ENCODE measurements around the gene NPHS2. TPM values are rescaled to one million over a fixed set of nuclear protein-coding genes. Genes with fewer than 3 reads are reported as not detected.

The NPHS2 gene
- total and polyA plus RNA-seq, 4 donors, result not detected

GRCh38 chr1:179591253-179591591, 15.5 kb upstream of the NPHS2 start:
- TF ChIP-seq CTCF (IDR thresholded peaks at IDR 0.05; ENCODE audit: control extremely low read depth, extremely low read depth), result no peak
- DNase-seq (no peak), ATAC-seq (ENCODE audit: insufficient read depth, low FRiP score) (no peak)
- peaks cover 0 to 6% (median 0%) of the 10 kb centered on the region in 5 donors for H3K4me1 ChIP-seq (ENCODE audit: control insufficient read depth in 5 of 5, insufficient read depth in 5 of 5, low read length in 5 of 5)
- 25 to 30% methylated on average over 7 of the region's 7 CpGs for WGBS, 2 donors
- no peak overlapping the region for H3K9ac ChIP-seq (ENCODE audit: insufficient read depth in 1 of 2, low read length in 2 of 2)
- peaks cover 0 to 25% (median 0%) of the 10 kb centered on the region in 4 donors for H3K9me3 ChIP-seq (ENCODE audit: control insufficient read depth in 4 of 4, insufficient read depth in 3 of 4, low read length in 3 of 4)
- no peak overlapping the region for H3K27ac ChIP-seq (ENCODE audit: low read depth in 1 of 2, low read length in 1 of 2)
- peaks cover 3 to 29% (median 18%) of the 10 kb centered on the region in 3 donors for H3K27me3 ChIP-seq (ENCODE audit: control insufficient read depth in 3 of 3, insufficient read depth in 3 of 3, low read length in 2 of 3)
- H3K36me3 ChIP-seq (ENCODE audit: control insufficient read depth in 4 of 4, insufficient read depth in 4 of 4, low read length in 4 of 4), result no peaks in the 10 kb centered on the region
- no peak overlapping the region for H3K4me3 ChIP-seq

DNA sequence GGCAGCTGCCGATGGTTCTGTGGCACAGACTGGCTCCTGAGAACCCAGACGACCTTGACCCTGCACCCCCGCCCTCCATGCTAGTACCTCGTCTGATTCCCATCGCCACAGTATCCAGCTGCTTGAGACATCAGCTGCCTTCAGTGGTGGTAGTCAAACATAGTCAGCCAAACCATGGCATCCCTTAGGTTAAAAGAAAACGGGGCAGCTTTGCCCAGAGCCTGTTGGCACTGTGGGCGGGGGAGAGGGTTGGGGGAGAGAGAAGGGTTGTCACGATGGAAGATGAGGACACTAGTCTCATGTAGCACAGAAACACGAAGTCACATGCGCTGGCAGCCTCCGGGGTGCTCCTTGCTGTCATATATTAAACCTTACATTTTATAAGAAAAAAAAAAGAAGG, 14.9 kb upstream of the NPHS2 start:
- no peak for TF ChIP-seq CTCF (IDR thresholded peaks at IDR 0.05; ENCODE audit: control extremely low read depth, extremely low read depth)
- no peak for ATAC-seq (ENCODE audit: insufficient read depth, low FRiP score)
- Histone ChIP-seq H3K4me1 (ENCODE audit: control insufficient read depth in 5 of 5, insufficient read depth in 5 of 5, low read length in 5 of 5) (peaks cover 0 to 7% (median 2%) of the 10 kb centered on the region in 5 donors), H3K27me3 (ENCODE audit: control insufficient read depth in 3 of 3, insufficient read depth in 3 of 3, low read length in 2 of 3) (peaks cover 3 to 29% (median 18%) of the 10 kb centered on the region in 3 donors), H3K36me3 (ENCODE audit: control insufficient read depth in 4 of 4, insufficient read depth in 4 of 4, low read length in 4 of 4) (no peaks in the 10 kb centered on the region), H3K9ac (ENCODE audit: insufficient read depth in 1 of 2, low read length in 2 of 2) (no peak overlapping the region), H3K27ac (ENCODE audit: low read depth in 1 of 2, low read length in 1 of 2) (no peak overlapping the region), H3K9me3 (ENCODE audit: control insufficient read depth in 4 of 4, insufficient read depth in 3 of 4, low read length in 3 of 4) (peaks cover 0 to 25% (median 0%) of the 10 kb centered on the region in 4 donors), H3K4me3 (no peak overlapping the region)
- no peak for DNase-seq
- WGBS, 2 donors, result 86 to 92% methylated on average over 11 of the region's 11 CpGs

- peaks cover 0 to 7% (median 2%) of the 10 kb centered on the region in 5 donors for H3K4me1 ChIP-seq (ENCODE audit: control insufficient read depth in 5 of 5, insufficient read depth in 5 of 5, low read length in 5 of 5)
- no peak for DNase-seq
- H3K9ac ChIP-seq (ENCODE audit: insufficient read depth in 1 of 2, low read length in 2 of 2), result no peak overlapping the region
- H3K9me3 ChIP-seq (ENCODE audit: control insufficient read depth in 4 of 4, insufficient read depth in 3 of 4, low read length in 3 of 4), result peaks cover 0 to 25% (median 0%) of the 10 kb centered on the region in 4 donors
- no peak overlapping the region for H3K27ac ChIP-seq (ENCODE audit: low read depth in 1 of 2, low read length in 1 of 2)
- no peak for TF ChIP-seq CTCF (IDR thresholded peaks at IDR 0.05; ENCODE audit: control extremely low read depth, extremely low read depth)
- no peaks in the 10 kb centered on the region for H3K36me3 ChIP-seq (ENCODE audit: control insufficient read depth in 4 of 4, insufficient read depth in 4 of 4, low read length in 4 of 4)
- ATAC-seq (ENCODE audit: insufficient read depth, low FRiP score), result no peak
- WGBS, 2 donors, result 85 to 93% methylated on average over 4 of the region's 4 CpGs
- H3K27me3 ChIP-seq (ENCODE audit: control insufficient read depth in 3 of 3, insufficient read depth in 3 of 3, low read length in 2 of 3), result peaks cover 3 to 31% (median 18%) of the 10 kb centered on the region in 3 donors
- H3K4me3 ChIP-seq, result no peak overlapping the region
These were observed 13.8 kb upstream of the NPHS2 start for GRCh38 chr1:179589509-179589908.

DNA sequence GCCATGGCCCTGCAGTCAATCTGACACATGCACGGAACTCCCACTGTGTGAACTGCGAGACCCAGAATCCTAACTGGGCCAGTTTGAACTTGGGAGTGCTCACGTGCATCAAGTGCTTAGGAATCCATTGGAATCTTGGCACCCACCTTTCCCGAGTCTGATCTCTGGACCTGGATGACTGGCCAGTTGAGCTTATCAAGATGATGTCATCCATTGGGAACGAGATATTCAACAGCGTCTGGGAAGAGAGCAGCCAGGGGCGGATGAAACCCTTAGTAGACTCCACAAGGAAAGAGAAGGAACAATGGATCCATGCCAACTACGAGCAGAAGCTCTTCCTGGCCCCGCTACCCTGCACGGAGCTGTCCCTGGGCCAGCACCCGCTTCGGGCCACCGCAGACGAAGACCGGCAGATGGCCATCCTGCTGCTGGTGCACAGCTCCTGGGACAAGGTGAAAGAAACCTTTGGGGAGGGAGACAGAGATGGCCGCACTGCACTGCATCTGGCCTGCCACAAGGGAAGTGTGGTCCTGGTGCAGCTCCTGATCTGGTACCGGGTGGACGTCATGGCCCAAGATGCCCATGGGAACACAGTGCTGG, 12.8 kb upstream of the NPHS2 start:
- peaks cover 0 to 25% (median 0%) of the 10 kb centered on the region in 4 donors for H3K9me3 ChIP-seq (ENCODE audit: control insufficient read depth in 4 of 4, insufficient read depth in 3 of 4, low read length in 3 of 4)
- H3K4me3 ChIP-seq, result no peak overlapping the region
- no peak for DNase-seq
- peaks cover 1 to 28% (median 16%) of the 10 kb centered on the region in 3 donors for H3K27me3 ChIP-seq (ENCODE audit: control insufficient read depth in 3 of 3, insufficient read depth in 3 of 3, low read length in 2 of 3)
- H3K27ac ChIP-seq (ENCODE audit: low read depth in 1 of 2, low read length in 1 of 2), result no peak overlapping the region
- H3K36me3 ChIP-seq (ENCODE audit: control insufficient read depth in 4 of 4, insufficient read depth in 4 of 4, low read length in 4 of 4), result no peaks in the 10 kb centered on the region
- WGBS, 2 donors, result 92 to 96% methylated on average over 18 of the region's 18 CpGs
- H3K9ac ChIP-seq (ENCODE audit: insufficient read depth in 1 of 2, low read length in 2 of 2), result no peak overlapping the region
- peaks cover 0 to 7% (median 2%) of the 10 kb centered on the region in 5 donors for H3K4me1 ChIP-seq (ENCODE audit: control insufficient read depth in 5 of 5, insufficient read depth in 5 of 5, low read length in 5 of 5)
- no peak for ATAC-seq (ENCODE audit: insufficient read depth, low FRiP score)
- no peak for TF ChIP-seq CTCF (IDR thresholded peaks at IDR 0.05; ENCODE audit: control extremely low read depth, extremely low read depth)
